HCT116 (cell line): ENCODE data around the gene NLRC5. TPM values are rescaled to one million over a fixed set of nuclear protein-coding genes. Genes with fewer than 3 reads are reported as not detected.

Source experiments
- ATAC-seq: fragments of 200-7000 bp; cut with Tn5 transposase; 2 replicates; pipeline ENCODE4 v1.9.1; 2020; ENCODE audit warnings: mild to moderate bottlenecking, moderate library complexity
- BruUV-seq: library from RNA; stranded (reverse); fragments of 400-500 nt; replicated peaks from 2 replicates; lab custom pipeline; 2021; lab: Mats Ljungman, UMichigan
- CTCF ChIA-PET: fragments of 300-600 bp; sonication (Branson Sonifier 250); formaldehyde crosslinking; loops from one replicate; lab custom pipeline; 2021; ENCODE audit warnings: antibody characterized with exemption; lab: Charles Lee
- POLR2A ChIA-PET: fragments of 300-600, 350-600 bp; sonication (Branson Sonifier 250); formaldehyde crosslinking; loops from one replicate; lab custom pipeline; 2021; ENCODE audit warnings: antibody characterized with exemption; lab: Charles Lee
- RAD21 ChIA-PET, 2 experiments: fragments of 300-600 bp; sonication (Branson Sonifier 250); formaldehyde crosslinking; loops; one replicate each; lab custom pipeline; 2023; ENCODE audit warnings: low total read pairs in 2 of 2; ENCODE audit not compliant: uncharacterized antibody in 2 of 2, unreplicated experiment in 2 of 2, low non-redundant PET in 1 of 2; lab: Charles Lee
- DNase-seq: peaks from one replicate; pipeline ENCODE4 v3.0.0-alpha.2; 2010; ENCODE audit warnings: low read depth, low spot score
- H2AFZ ChIP-seq: fragments of 200-600 bp; shearing (Covaris generic), sonication (generic); 2 replicates; pipeline ENCODE4 v1.6.1; 2017; ENCODE audit warnings: low read depth, mixed run types, mixed read lengths, antibody characterized with exemption, low read length; ENCODE audit not compliant: poor library complexity, severe bottlenecking
- H3K27ac ChIP-seq: 2 replicates; pipeline ENCODE4 v1.5.1; 2012; ENCODE audit warnings: low read depth, low read length
- H3K27me3 ChIP-seq: fragments of 200-600 bp; sonication (generic); 2 replicates; pipeline ENCODE4 v1.6.1; 2016; ENCODE audit warnings: mixed run types, low read length, mixed read lengths; ENCODE audit not compliant: insufficient read depth
- H3K36me3 ChIP-seq, 2 experiments: fragments of 200-500 bp in 1 of 2; fragments of 200-600 bp in 1 of 2; sonication (Bioruptor generic) in 1 of 2; sonication (generic) in 1 of 2; 2 replicates each; pipeline versions ENCODE4 v1.5.1 to v1.6.1; 2014 to 2016; ENCODE audit warnings: low read length in 2 of 2, inconsistent platforms in 1 of 2, mixed read lengths in 1 of 2, mixed run types in 1 of 2; ENCODE audit not compliant: insufficient read depth in 2 of 2, control insufficient read depth in 1 of 2
- H3K4me1 ChIP-seq, 2 experiments: fragments of 200-600 bp in 1 of 2; sonication (generic) in 1 of 2; 2 replicates each; pipeline versions ENCODE4 v1.5.1 to v1.6.1; 2012 to 2017; ENCODE audit warnings: low read length in 2 of 2, inconsistent platforms in 1 of 2, mild to moderate bottlenecking in 1 of 2, mixed read lengths in 1 of 2, mixed run types in 1 of 2, moderate library complexity in 1 of 2; ENCODE audit not compliant: insufficient read depth in 2 of 2, control insufficient read depth in 1 of 2
- H3K4me2 ChIP-seq: fragments of 200-600 bp; sonication (generic); 2 replicates; pipeline ENCODE4 v1.6.1; 2017; ENCODE audit warnings: mixed run types, low read length, mixed read lengths
- H3K4me3 ChIP-seq, 2 experiments: fragments of 200-600 bp in 1 of 2; sonication (generic) in 1 of 2; replicated peaks in 1 of 2; 2 replicates each; pipeline ENCODE4 v1.5.1; 2011 to 2016; ENCODE audit warnings: low read length in 2 of 2, control low read depth in 1 of 2, low read depth in 1 of 2, mild to moderate bottlenecking in 1 of 2, mixed read lengths in 1 of 2, mixed run types in 1 of 2
- H3K79me2 ChIP-seq: fragments of 200-600 bp; sonication (generic); 2 replicates; pipeline ENCODE4 v1.6.1; 2017; ENCODE audit warnings: mild to moderate bottlenecking, mixed run types, low read length, moderate library complexity, mixed read lengths; ENCODE audit not compliant: insufficient read depth
- H3K9ac ChIP-seq: fragments of 200-600 bp; sonication (generic); 2 replicates; pipeline ENCODE4 v1.6.1; 2016; ENCODE audit warnings: low read length, mixed read lengths
- H3K9me2 ChIP-seq: fragments of 200-600 bp; sonication (generic), shearing (Covaris generic); 2 replicates; pipeline ENCODE4 v1.6.1; 2017; ENCODE audit warnings: mixed run types, mild to moderate bottlenecking, moderate library complexity; ENCODE audit not compliant: insufficient read depth
- H3K9me3 ChIP-seq, 2 experiments: fragments of 200-500 bp in 1 of 2; fragments of 200-600 bp in 1 of 2; sonication (Bioruptor generic) in 1 of 2; sonication (generic) in 1 of 2; 2 replicates each; pipeline ENCODE4 v1.6.1; 2014 to 2017; ENCODE audit warnings: low read length in 2 of 2, mixed read lengths in 2 of 2, inconsistent platforms in 1 of 2, low read depth in 1 of 2, mild to moderate bottlenecking in 1 of 2, mixed run types in 1 of 2, moderate library complexity in 1 of 2; ENCODE audit not compliant: control insufficient read depth in 1 of 2, insufficient read depth in 1 of 2
- H4K20me1 ChIP-seq: fragments of 200-600 bp; sonication (generic), shearing (Covaris generic); 2 replicates; pipeline ENCODE4 v1.6.1; 2017; ENCODE audit warnings: mixed run types, mild to moderate bottlenecking, moderate library complexity; ENCODE audit not compliant: insufficient read depth
- CBX3 ChIP-seq: IDR thresholded peaks from 2 replicates; pipeline ENCODE4 v1.6.1; 2012; ENCODE audit warnings: low read depth
- CEBPB ChIP-seq: IDR thresholded peaks from 2 replicates; pipeline ENCODE4 v1.6.1; 2012; ENCODE audit warnings: low read depth
- EGR1 ChIP-seq: IDR thresholded peaks from 2 replicates; pipeline ENCODE4 v1.6.1; 2012; ENCODE audit warnings: low read depth
- ELF1 ChIP-seq: IDR thresholded peaks from 2 replicates; pipeline ENCODE4 v1.6.1; 2012; ENCODE audit warnings: low read depth, borderline replicate concordance
- EZH2 ChIP-seq: fragments of 200-600 bp; sonication (generic); IDR thresholded peaks from 2 replicates; pipeline ENCODE4 v1.6.1; 2017; ENCODE audit warnings: antibody characterized with exemption, mixed run types
- EZH2phosphoT487 ChIP-seq: fragments of 200-600 bp; IDR thresholded peaks from 2 replicates; pipeline ENCODE4 v1.6.1; 2018; ENCODE audit warnings: antibody characterized with exemption, borderline replicate concordance
- FOSL1 ChIP-seq: IDR thresholded peaks from 2 replicates; pipeline ENCODE4 v1.6.1; 2012; ENCODE audit warnings: low read depth
- JUND ChIP-seq: IDR thresholded peaks from 2 replicates; pipeline ENCODE4 v1.6.1; 2012
- POLR2A ChIP-seq: IDR thresholded peaks from 2 replicates; pipeline ENCODE4 v1.7.0; 2011; ENCODE audit warnings: borderline replicate concordance; ENCODE audit not compliant: insufficient read depth, insufficient read length; ENCODE audit errors: extremely low read depth
- POLR2AphosphoS5 ChIP-seq: IDR thresholded peaks from 2 replicates; pipeline ENCODE4 v1.6.1; 2011; ENCODE audit warnings: mild to moderate bottlenecking, low read depth, low read length, moderate library complexity
- SIN3A ChIP-seq: IDR thresholded peaks from 2 replicates; pipeline ENCODE4 v1.6.1; 2012; ENCODE audit warnings: low read depth
- SP1 ChIP-seq: IDR thresholded peaks from 2 replicates; pipeline ENCODE4 v1.6.1; 2012; ENCODE audit warnings: low read depth
- SRF ChIP-seq: IDR thresholded peaks from 2 replicates; pipeline ENCODE4 v1.6.1; 2012; ENCODE audit warnings: low read depth
- TCF7L2 ChIP-seq: IDR thresholded peaks from 2 replicates; pipeline ENCODE4 v1.7.0; 2011; ENCODE audit warnings: borderline replicate concordance, inconsistent platforms; ENCODE audit not compliant: insufficient read depth, insufficient read length; ENCODE audit errors: extremely low read depth
- ZFX ChIP-seq: fragments of 450-650 bp; IDR thresholded peaks from 2 replicates; pipeline ENCODE4 v1.6.1; 2017
- ZNF274 ChIP-seq: fragments of 200-500 bp; sonication (Bioruptor generic); IDR thresholded peaks from 2 replicates; pipeline ENCODE4 v1.6.1; 2014; ENCODE audit warnings: mild to moderate bottlenecking, low read depth, low read length, inconsistent platforms
- intact Hi-C: fragments of 100-400 bp; cut with micrococcal nuclease; formaldehyde crosslinking; loops from 2 replicates; pipeline ENCODE4 v1.10.0; 2022
- total RNA-seq: library from RNA; stranded (reverse); gene quantifications from one replicate; pipeline ENCODE4 v1.2.1, GENCODE V29; 2021; ENCODE audit not compliant: unreplicated experiment
- TF ChIP-seq, protein P1 (sequence below): IDR thresholded peaks from 2 replicates; pipeline ENCODE4 v1.6.1; 2012; ENCODE audit warnings: low read depth
- TF ChIP-seq, protein P2 (sequence below): IDR thresholded peaks from 2 replicates; pipeline ENCODE4 v1.6.1; 2012
- TF ChIP-seq, protein P3 (sequence below): IDR thresholded peaks from 2 replicates; pipeline ENCODE4 v1.6.1; 2012
- TF ChIP-seq, protein P4 (sequence below), 3 experiments: fragments of 200-600 bp in 1 of 3; sonication (generic) in 1 of 3; IDR thresholded peaks in 2 of 3; conservative IDR thresholded peaks in 1 of 3; 2 replicates each; pipeline ENCODE4 v1.5.1; 2012 to 2017; ENCODE audit warnings: low read depth in 2 of 3, low read length in 2 of 3, antibody characterized with exemption in 1 of 3, borderline replicate concordance in 1 of 3, control low read depth in 1 of 3, mild to moderate bottlenecking in 1 of 3, mixed read lengths in 1 of 3, mixed run types in 1 of 3, moderate library complexity in 1 of 3; ENCODE audit not compliant: insufficient read depth in 1 of 3

Gene NLRC5
- total RNA-seq, 1 experiment from 2014 or later: 10.4 TPM

DNA sequence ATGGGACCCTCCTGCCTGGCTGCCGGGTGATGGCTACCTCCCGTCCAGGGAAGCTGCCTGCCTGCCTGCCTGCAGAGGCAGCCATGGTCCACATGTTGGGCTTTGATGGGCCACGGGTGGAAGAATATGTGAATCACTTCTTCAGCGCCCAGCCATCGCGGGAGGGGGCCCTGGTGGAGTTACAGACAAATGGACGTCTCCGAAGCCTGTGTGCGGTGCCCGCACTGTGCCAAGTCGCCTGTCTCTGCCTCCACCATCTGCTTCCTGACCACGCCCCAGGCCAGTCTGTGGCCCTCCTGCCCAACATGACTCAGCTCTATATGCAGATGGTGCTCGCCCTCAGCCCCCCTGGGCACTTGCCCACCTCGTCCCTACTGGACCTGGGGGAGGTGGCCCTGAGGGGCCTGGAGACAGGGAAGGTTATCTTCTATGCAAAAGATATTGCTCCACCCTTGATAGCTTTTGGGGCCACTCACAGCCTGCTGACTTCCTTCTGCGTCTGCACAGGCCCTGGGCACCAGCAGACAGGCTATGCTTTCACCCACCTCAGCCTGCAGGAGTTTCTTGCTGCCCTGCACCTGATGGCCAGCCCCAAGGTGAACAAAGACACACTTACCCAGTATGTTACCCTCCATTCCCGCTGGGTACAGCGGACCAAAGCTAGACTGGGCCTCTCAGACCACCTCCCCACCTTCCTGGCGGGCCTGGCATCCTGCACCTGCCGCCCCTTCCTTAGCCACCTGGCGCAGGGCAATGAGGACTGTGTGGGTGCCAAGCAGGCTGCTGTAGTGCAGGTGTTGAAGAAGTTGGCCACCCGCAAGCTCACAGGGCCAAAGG, 36.8 kb downstream of the NLRC5 start:
- no peak overlapping the region for H3K4me2 ChIP-seq
- no peaks in the 10 kb centered on the region for H3K4me1 ChIP-seq
- ChIA-PET RAD21 (no interaction called here), CTCF (no interaction called here), POLR2A (no interaction called here)
- H3K9ac ChIP-seq: no peak overlapping the region
- H3K79me2 ChIP-seq: no peaks in the 10 kb centered on the region
- no peak overlapping the region for H3K27ac ChIP-seq
- intact Hi-C loops: no loop called here
- no peaks in the 10 kb centered on the region for H3K36me3 ChIP-seq
- H3K9me2 ChIP-seq: no peaks in the 10 kb centered on the region
- TF ChIP-seq ELF1 (no peak), JUND (no peak), EZH2 (no peak), FOSL1 (no peak), CBX3 (no peak), TCF7L2 (no peak), POLR2A (no peak), ZNF274 (no peak), SIN3A (no peak), ZFX (no peak), EGR1 (no peak), POLR2AphosphoS5 (no peak), SRF (no peak), EZH2phosphoT487 (no peak), SP1 (no peak), CEBPB (no peak)
- TF ChIP-seq, protein P1, sequence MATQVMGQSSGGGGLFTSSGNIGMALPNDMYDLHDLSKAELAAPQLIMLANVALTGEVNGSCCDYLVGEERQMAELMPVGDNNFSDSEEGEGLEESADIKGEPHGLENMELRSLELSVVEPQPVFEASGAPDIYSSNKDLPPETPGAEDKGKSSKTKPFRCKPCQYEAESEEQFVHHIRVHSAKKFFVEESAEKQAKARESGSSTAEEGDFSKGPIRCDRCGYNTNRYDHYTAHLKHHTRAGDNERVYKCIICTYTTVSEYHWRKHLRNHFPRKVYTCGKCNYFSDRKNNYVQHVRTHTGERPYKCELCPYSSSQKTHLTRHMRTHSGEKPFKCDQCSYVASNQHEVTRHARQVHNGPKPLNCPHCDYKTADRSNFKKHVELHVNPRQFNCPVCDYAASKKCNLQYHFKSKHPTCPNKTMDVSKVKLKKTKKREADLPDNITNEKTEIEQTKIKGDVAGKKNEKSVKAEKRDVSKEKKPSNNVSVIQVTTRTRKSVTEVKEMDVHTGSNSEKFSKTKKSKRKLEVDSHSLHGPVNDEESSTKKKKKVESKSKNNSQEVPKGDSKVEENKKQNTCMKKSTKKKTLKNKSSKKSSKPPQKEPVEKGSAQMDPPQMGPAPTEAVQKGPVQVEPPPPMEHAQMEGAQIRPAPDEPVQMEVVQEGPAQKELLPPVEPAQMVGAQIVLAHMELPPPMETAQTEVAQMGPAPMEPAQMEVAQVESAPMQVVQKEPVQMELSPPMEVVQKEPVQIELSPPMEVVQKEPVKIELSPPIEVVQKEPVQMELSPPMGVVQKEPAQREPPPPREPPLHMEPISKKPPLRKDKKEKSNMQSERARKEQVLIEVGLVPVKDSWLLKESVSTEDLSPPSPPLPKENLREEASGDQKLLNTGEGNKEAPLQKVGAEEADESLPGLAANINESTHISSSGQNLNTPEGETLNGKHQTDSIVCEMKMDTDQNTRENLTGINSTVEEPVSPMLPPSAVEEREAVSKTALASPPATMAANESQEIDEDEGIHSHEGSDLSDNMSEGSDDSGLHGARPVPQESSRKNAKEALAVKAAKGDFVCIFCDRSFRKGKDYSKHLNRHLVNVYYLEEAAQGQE: no peak
- TF ChIP-seq, protein P2, sequence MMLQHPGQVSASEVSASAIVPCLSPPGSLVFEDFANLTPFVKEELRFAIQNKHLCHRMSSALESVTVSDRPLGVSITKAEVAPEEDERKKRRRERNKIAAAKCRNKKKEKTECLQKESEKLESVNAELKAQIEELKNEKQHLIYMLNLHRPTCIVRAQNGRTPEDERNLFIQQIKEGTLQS: no peak
- TF ChIP-seq, protein P3, sequence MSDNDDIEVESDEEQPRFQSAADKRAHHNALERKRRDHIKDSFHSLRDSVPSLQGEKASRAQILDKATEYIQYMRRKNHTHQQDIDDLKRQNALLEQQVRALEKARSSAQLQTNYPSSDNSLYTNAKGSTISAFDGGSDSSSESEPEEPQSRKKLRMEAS: no peak
- TF ChIP-seq, protein P4, sequence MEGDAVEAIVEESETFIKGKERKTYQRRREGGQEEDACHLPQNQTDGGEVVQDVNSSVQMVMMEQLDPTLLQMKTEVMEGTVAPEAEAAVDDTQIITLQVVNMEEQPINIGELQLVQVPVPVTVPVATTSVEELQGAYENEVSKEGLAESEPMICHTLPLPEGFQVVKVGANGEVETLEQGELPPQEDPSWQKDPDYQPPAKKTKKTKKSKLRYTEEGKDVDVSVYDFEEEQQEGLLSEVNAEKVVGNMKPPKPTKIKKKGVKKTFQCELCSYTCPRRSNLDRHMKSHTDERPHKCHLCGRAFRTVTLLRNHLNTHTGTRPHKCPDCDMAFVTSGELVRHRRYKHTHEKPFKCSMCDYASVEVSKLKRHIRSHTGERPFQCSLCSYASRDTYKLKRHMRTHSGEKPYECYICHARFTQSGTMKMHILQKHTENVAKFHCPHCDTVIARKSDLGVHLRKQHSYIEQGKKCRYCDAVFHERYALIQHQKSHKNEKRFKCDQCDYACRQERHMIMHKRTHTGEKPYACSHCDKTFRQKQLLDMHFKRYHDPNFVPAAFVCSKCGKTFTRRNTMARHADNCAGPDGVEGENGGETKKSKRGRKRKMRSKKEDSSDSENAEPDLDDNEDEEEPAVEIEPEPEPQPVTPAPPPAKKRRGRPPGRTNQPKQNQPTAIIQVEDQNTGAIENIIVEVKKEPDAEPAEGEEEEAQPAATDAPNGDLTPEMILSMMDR (IDR thresholded peaks at IDR 0.05 in 2 of 3, conservative IDR thresholded peaks at IDR 0.05 in 1 of 3; ENCODE audit: borderline replicate concordance in 1 of 3, insufficient read depth in 1 of 3, low read depth in 2 of 3, low read length in 2 of 3): no peak
- no peak overlapping the region for H2AFZ ChIP-seq
- H4K20me1 ChIP-seq: no peaks in the 10 kb centered on the region
- no TSS peak for BruUV-seq
- ATAC-seq: no peak
- no peaks in the 10 kb centered on the region for H3K9me3 ChIP-seq
- H3K4me3 ChIP-seq: no peak overlapping the region
- H3K27me3 ChIP-seq: no peaks in the 10 kb centered on the region
- DNase-seq: no peak
